ENCODE measurements around the gene FSTL1.

FSTL1 gene

GRCh38 chr3:120473896-120474675 lies 23.3 kb upstream of the FSTL1 start:
- DNase-seq = no peak
- H3K9me3 Mint-ChIP-seq = no peaks in the 10 kb centered on the region
- no peak overlapping the region for H3K27ac Mint-ChIP-seq
- H3K4me1 Mint-ChIP-seq (ENCODE audit: low read depth) = no peaks in the 10 kb centered on the region
- H3K36me3 Mint-ChIP-seq (ENCODE audit: low read depth) = no peaks in the 10 kb centered on the region
- H3K4me3 Mint-ChIP-seq = no peak overlapping the region
- peaks cover 24% of the 10 kb centered on the region for H3K27me3 Mint-ChIP-seq

DNA sequence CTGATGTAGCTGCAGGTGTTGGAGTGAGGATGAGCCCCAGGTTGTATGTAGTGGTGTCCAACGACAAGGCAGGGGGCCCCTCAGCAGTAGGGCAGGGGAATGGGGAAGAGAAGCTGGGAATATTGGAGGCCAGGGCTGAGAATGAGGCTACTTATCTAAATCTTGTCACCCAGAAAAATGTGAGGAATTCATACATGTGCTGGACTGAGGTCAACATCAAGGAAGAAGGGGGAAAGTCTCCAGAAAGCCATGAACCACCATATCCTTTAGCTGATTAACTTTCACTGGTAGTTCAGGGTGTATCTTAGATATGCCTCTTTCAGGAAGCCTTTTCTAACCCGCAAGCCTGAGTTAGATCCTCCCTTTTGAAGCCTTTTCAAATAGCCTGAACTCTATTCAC lies 22.6 kb upstream of the FSTL1 start:
- no peaks in the 10 kb centered on the region for H3K36me3 Mint-ChIP-seq (ENCODE audit: low read depth)
- no peak for DNase-seq
- H3K9me3 Mint-ChIP-seq = no peaks in the 10 kb centered on the region
- H3K4me1 Mint-ChIP-seq (ENCODE audit: low read depth) = no peaks in the 10 kb centered on the region
- H3K4me3 Mint-ChIP-seq = no peak overlapping the region
- H3K27ac Mint-ChIP-seq = no peak overlapping the region
- peaks cover 24% of the 10 kb centered on the region for H3K27me3 Mint-ChIP-seq

DNA sequence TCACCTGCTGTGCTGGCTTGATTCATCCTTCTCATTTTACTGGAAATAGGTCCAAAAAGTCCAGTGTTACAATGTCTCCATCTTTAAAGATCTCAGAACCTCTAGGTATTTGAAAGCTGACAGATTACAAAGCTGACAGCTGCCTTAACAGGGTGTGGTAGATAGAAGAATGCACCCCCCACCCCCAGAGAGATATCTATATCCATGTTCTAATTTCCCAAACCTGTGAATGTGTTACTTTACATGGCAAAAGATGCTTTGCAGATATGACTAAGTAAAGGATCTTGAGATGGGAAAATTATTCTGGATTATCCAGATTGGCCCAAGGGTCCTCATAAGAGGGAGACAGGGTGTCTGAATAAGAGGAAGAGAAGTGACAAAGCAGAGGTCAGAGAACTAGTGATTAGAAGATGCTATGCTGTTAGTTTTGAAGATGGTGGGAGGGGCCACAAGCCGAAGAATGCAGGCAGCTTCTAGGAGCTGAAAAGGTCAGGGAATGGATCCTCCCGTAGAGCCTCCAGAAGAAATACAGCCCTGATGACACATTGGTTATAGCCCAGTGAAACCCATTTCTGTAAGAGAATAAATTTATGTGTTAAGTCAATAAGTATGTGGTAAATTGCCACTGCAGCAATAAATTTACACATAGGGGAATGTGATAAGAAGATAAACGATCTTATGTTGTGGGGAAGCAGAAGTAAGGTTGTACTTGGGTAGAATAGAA lies 21.5 kb upstream of the FSTL1 start:
- Mint-ChIP-seq H3K4me1 (ENCODE audit: low read depth) (no peaks in the 10 kb centered on the region), H3K27me3 (peaks cover 21% of the 10 kb centered on the region), H3K36me3 (ENCODE audit: low read depth) (no peaks in the 10 kb centered on the region), H3K9me3 (no peaks in the 10 kb centered on the region), H3K27ac (no peak overlapping the region), H3K4me3 (no peak overlapping the region)
- no peak for DNase-seq

DNA sequence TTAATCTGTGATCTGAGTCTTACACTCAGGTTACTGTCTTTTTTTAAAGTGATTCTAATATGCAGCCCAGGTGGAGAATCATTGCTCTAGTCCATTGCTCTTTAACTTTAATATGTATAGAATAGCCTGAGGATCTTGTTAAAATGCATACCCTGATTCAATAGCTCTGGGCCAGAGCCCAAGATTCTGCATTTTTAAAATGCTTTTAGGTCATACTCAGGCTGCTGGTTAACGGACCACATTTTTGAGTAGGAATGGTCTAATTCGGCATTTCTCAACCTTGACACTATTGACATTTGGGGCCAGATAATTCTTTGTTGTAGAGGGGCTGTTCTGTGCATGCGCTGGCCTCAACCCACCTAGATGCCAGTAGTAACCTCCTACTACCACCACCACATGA lies 20.9 kb upstream of the FSTL1 start:
- H3K27me3 Mint-ChIP-seq = peaks cover 20% of the 10 kb centered on the region
- H3K27ac Mint-ChIP-seq = no peak overlapping the region
- no peaks in the 10 kb centered on the region for H3K4me1 Mint-ChIP-seq (ENCODE audit: low read depth)
- no peaks in the 10 kb centered on the region for H3K9me3 Mint-ChIP-seq
- no peak overlapping the region for H3K4me3 Mint-ChIP-seq
- H3K36me3 Mint-ChIP-seq (ENCODE audit: low read depth) = no peaks in the 10 kb centered on the region
- DNase-seq = no peak

DNA sequence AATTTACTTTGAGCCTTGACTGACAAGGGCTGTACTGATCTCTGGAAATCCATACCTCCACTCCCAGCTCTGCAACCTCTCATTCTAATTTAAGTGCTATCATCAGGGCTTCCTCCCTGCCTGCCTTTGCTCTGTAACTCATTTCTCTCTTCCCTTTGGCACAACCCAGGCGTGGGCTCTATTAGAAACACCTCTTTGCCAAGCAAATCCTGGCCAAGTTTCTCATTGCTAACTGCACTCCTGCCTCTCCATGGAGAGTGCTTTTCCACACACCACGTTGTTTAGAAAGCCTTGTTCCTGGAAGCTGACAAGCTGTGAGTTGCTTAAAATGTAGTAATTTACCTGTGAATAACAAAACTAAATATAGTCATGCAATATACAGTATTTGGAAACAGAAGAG lies 20.1 kb upstream of the FSTL1 start:
- Mint-ChIP-seq H3K9me3 (no peaks in the 10 kb centered on the region), H3K27ac (no peak overlapping the region), H3K4me1 (ENCODE audit: low read depth) (no peaks in the 10 kb centered on the region), H3K4me3 (no peak overlapping the region), H3K27me3 (peaks cover 20% of the 10 kb centered on the region), H3K36me3 (ENCODE audit: low read depth) (no peaks in the 10 kb centered on the region)
- DNase-seq = no peak

DNA sequence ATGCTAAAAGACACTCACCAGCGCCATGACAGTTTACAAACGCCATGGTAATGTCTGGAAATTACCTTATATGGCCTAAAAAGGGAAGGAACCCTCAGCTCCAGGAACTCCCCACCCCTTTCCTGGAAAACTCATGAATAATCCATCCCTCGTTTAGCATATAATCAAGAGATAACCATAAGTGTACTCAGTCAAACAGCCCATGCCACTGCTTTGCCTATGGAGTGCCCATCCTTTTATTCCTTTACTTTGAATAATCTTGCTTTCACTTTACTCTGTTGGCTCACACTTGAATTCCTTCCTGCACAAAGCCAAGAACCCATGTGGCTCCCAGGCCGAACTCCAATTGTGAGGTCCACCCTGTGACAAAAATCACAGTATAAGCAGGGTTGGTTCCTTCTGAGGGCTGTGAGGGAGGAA lies 19.1 kb upstream of the FSTL1 start:
- Mint-ChIP-seq H3K27me3 (peaks cover 20% of the 10 kb centered on the region), H3K36me3 (ENCODE audit: low read depth) (no peaks in the 10 kb centered on the region), H3K9me3 (no peaks in the 10 kb centered on the region), H3K4me1 (ENCODE audit: low read depth) (no peaks in the 10 kb centered on the region), H3K4me3 (no peak overlapping the region), H3K27ac (no peak overlapping the region)
- no peak for DNase-seq

GRCh38 chr3:120469440-120469839 lies 18.6 kb upstream of the FSTL1 start:
- no peaks in the 10 kb centered on the region for H3K9me3 Mint-ChIP-seq
- H3K36me3 Mint-ChIP-seq (ENCODE audit: low read depth) = no peaks in the 10 kb centered on the region

DNA sequence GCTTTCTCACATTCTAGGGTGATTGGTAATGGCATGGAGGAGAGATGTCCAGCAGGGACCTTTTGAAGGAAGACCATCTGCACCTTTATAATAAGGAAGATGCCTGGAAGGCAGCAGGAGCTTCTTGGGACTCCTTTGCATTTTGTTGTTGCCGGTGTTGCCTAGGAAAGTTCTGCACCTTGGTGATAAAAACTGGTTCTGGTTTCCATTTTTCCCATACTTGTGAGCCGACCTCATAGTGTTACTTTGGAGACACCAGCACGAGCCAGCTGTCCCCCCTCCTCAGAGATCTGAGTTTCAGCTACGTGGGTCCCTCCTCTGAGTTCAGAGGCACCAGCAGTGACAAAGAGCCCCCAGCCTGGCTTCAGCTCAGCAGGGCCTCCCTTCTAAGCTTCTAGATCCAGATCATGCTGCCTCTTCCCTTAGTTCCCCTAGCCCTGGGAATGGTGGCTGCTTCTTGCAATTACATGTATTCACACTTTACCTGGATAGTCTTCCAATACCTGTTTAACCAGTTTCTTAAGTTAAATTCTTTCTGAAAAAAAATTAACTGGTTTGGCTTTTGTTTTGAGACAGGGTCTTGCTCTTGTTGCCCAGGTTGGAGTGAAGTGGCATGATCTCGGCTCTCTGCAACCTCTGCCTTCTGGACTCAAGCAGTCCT lies 18.0 kb upstream of the FSTL1 start:
- no peak for DNase-seq
- H3K4me1 Mint-ChIP-seq (ENCODE audit: low read depth) = no peaks in the 10 kb centered on the region
- H3K9me3 Mint-ChIP-seq = no peaks in the 10 kb centered on the region
- H3K27ac Mint-ChIP-seq = no peak overlapping the region
- H3K4me3 Mint-ChIP-seq = no peak overlapping the region
- peaks cover 16% of the 10 kb centered on the region for H3K27me3 Mint-ChIP-seq
- no peaks in the 10 kb centered on the region for H3K36me3 Mint-ChIP-seq (ENCODE audit: low read depth)

More at GRCh38 chr3:120469440-120469839, 18.6 kb upstream of the FSTL1 start:
- Mint-ChIP-seq H3K27me3 (peaks cover 20% of the 10 kb centered on the region), H3K4me1 (ENCODE audit: low read depth) (no peaks in the 10 kb centered on the region), H3K4me3 (no peak overlapping the region), H3K27ac (no peak overlapping the region)
- no peak for DNase-seq

DNA sequence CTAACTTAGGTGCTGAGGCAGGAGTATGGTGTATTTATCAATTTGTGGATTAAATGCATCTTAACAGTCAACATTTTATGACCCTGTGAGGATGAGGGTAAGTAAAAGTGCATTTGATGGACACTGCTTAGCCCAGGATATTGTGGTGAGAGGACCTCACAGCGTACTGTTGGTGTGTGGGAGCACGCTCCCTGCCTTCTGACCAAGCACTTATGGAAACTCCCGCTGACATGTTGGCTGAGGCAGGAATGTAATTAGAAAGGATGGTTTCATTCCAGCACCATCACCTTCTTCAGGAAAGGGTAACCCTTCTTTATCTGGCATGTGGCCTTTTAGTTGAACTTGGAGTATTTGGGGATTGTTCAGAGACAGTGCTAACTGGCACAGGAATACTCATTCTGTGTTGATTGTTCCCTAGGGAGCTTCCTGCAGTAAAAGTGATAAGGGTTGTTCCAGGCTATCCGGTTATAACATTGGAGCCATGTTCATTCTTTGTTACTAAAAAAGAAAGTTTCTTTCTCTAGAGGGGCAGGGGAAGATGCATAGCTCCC lies 11.7 kb upstream of the FSTL1 start:
- Mint-ChIP-seq H3K27me3 (peaks cover 4% of the 10 kb centered on the region), H3K4me1 (ENCODE audit: low read depth) (no peaks in the 10 kb centered on the region), H3K9me3 (no peaks in the 10 kb centered on the region), H3K4me3 (no peak overlapping the region), H3K36me3 (ENCODE audit: low read depth) (no peaks in the 10 kb centered on the region), H3K27ac (no peak overlapping the region)
- DNase-seq = no peak

DNA sequence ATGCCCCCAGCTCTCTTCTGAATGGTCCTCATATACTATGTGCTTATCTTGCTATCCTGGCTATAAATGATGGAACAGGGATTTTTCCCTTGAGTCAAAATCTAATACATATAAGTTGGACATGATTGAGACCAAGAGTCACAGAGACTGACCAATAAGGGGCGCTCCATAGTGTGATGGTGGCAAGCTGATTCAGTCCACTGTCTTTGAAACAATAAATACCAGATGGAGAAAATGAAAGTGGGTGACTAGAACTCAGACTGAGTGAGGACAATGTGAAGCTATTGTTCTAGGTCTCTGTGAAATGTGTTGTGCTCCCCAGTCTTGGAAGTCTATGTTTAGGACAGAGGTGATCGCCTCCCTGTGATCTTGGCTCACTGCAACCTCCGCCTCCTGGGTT lies 10.6 kb upstream of the FSTL1 start:
- Mint-ChIP-seq H3K27ac (no peak overlapping the region), H3K27me3 (peaks cover 4% of the 10 kb centered on the region), H3K4me3 (no peak overlapping the region), H3K4me1 (ENCODE audit: low read depth) (no peaks in the 10 kb centered on the region), H3K36me3 (ENCODE audit: low read depth) (no peaks in the 10 kb centered on the region), H3K9me3 (no peaks in the 10 kb centered on the region)
- DNase-seq = no peak

GRCh38 chr3:120460862-120461261 lies 10.1 kb upstream of the FSTL1 start:
- Mint-ChIP-seq H3K27ac (no peak overlapping the region), H3K4me3 (no peak overlapping the region), H3K9me3 (no peaks in the 10 kb centered on the region), H3K27me3 (peaks cover 4% of the 10 kb centered on the region), H3K4me1 (ENCODE audit: low read depth) (no peaks in the 10 kb centered on the region), H3K36me3 (ENCODE audit: low read depth) (no peaks in the 10 kb centered on the region)
- no peak for DNase-seq

DNA sequence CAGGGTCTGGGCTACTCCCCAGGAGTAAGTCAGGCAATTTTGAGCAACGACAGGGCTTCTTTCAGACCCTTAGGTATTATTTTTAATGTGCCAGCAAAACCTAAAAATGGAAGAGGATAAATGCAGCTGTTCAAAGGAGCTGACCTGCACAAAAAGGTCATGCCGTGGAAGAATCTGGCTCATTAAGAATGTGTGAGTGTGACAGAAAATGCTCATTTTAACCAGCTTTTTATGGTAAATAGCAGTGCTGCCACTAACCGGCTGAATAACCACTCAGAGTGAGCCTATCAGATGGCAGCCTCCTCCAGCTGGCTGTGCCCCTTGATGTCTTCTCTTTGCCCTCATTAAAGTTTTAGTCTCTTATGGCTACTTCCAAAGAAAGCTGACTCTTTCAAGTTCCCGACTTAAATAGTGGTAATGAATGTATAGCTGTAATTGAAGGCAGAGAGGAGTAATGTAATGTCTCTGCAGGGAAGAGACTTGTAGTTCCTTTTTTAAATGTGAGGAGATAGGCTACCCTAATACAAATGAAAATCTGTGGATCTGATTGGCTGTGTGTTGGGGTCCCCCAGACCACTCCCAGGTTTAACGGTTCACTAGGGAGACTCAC lies 9.5 kb upstream of the FSTL1 start:
- Mint-ChIP-seq H3K36me3 (ENCODE audit: low read depth) (no peaks in the 10 kb centered on the region), H3K27ac (no peak overlapping the region), H3K27me3 (peaks cover 4% of the 10 kb centered on the region), H3K9me3 (no peaks in the 10 kb centered on the region), H3K4me1 (ENCODE audit: low read depth) (no peaks in the 10 kb centered on the region), H3K4me3 (no peak overlapping the region)
- DNase-seq = no peak

DNA sequence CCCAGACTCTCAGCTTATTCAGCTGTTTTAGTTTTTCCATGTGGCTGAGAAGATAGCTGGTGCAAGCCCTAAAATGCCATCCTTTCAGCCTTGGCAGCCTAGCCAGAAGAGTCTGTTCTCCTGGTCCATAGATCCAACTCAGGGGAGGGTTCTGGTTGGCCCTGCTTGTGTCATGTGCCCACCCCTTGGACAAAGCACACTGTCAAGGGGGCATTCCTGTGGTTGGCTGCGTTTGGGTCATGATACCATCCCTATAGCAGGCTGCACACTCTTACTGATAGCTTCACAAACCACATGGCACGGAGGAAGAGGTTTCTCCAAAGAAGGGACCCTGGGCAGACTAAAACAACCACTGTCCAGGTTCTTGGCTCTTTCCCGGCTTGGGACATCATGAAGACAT lies 8.4 kb upstream of the FSTL1 start:
- Mint-ChIP-seq H3K27me3 (peaks cover 8% of the 10 kb centered on the region), H3K9me3 (no peaks in the 10 kb centered on the region), H3K27ac (no peak overlapping the region), H3K4me3 (no peak overlapping the region), H3K36me3 (ENCODE audit: low read depth) (no peaks in the 10 kb centered on the region), H3K4me1 (ENCODE audit: low read depth) (no peaks in the 10 kb centered on the region)
- no peak for DNase-seq

- no peaks in the 10 kb centered on the region for H3K4me1 Mint-ChIP-seq (ENCODE audit: low read depth)
- no peak overlapping the region for H3K27ac Mint-ChIP-seq
- peaks cover 15% of the 10 kb centered on the region for H3K27me3 Mint-ChIP-seq
- H3K4me3 Mint-ChIP-seq = no peak overlapping the region
- H3K36me3 Mint-ChIP-seq (ENCODE audit: low read depth) = no peaks in the 10 kb centered on the region
- DNase-seq = no peak
- H3K9me3 Mint-ChIP-seq = peaks cover 3% of the 10 kb centered on the region
Observed at GRCh38 chr3:120457827-120458226, 7.0 kb upstream of the FSTL1 start.

Measured in activated T-cell treated with anti-CD3 and anti-CD28 coated beads, Interleukin-2, amount 50 U/mL, for 24 hours (primary cell).